Thyroid gland (tissue), 4 donors: Measurements from ENCODE around the gene POC1B.

Source experiments
- CTCF ChIP-seq, 6 experiments: fragments of 200-600 bp in 3 of 6; fragments of 450-650 bp in 3 of 6; sonication (generic) in 3 of 6; IDR thresholded peaks; one replicate each; pipeline ENCODE4 v1.5.1; 2016 to 2019; ENCODE audit warnings: antibody characterized with exemption in 6 of 6, mild to moderate bottlenecking in 2 of 6, inconsistent platforms in 1 of 6, moderate library complexity in 1 of 6
- POLR2A ChIP-seq, 2 donors: fragments of 450-650 bp; IDR thresholded peaks; one replicate each; pipeline ENCODE4 v1.6.1; 2017; ENCODE audit warnings: antibody characterized with exemption in 2 of 2, mild to moderate bottlenecking in 2 of 2, moderate library complexity in 1 of 2

- TF ChIP-seq CTCF (IDR thresholded peaks at IDR 0.05), result no peak
- no peak for TF ChIP-seq POLR2A (IDR thresholded peaks at IDR 0.05)
These were observed 31.2 kb downstream of the POC1B start for GRCh38 chr12:89494411-89495231.
